Osteocyte (in vitro differentiated cells): Measurements from ENCODE around the gene RNF151. TPM values are rescaled to one million over a fixed set of nuclear protein-coding genes. Genes with fewer than 3 reads are reported as not detected.
A peak's percentile ranks its signal among the peaks of the same experiment; 100 is the strongest.
"Not testable (repeated sequence)": the region's sequence is repeated elsewhere in the genome, so short reads cannot be mapped to it uniquely, and the experiment has no call there.

Experiments used
- DNase-seq: peaks from one replicate; pipeline ENCODE4 v3.0.0; 2021; ENCODE audit warnings: mixed read lengths; ENCODE audit not compliant: unreplicated experiment; ENCODE audit errors: extremely low spot score
- H3K27ac Mint-ChIP-seq: one replicate; pipeline ENCODE4 v1.8.0; 2021; ENCODE audit warnings: mild to moderate bottlenecking, mixed read lengths; ENCODE audit not compliant: unreplicated experiment
- H3K27me3 Mint-ChIP-seq: one replicate; pipeline ENCODE4 v1.8.0; 2021; ENCODE audit warnings: mixed read lengths; ENCODE audit not compliant: unreplicated experiment
- H3K36me3 Mint-ChIP-seq: one replicate; pipeline ENCODE4 v1.8.0; 2021; ENCODE audit warnings: mixed read lengths; ENCODE audit not compliant: unreplicated experiment
- H3K4me1 Mint-ChIP-seq: one replicate; pipeline ENCODE4 v1.8.0; 2021; ENCODE audit warnings: mixed read lengths; ENCODE audit not compliant: unreplicated experiment
- H3K4me3 Mint-ChIP-seq: one replicate; pipeline ENCODE4 v1.8.0; 2021; ENCODE audit warnings: mild to moderate bottlenecking, moderate library complexity, mixed read lengths; ENCODE audit not compliant: unreplicated experiment
- H3K9me3 Mint-ChIP-seq: one replicate; pipeline ENCODE4 v1.8.0; 2021; ENCODE audit warnings: mixed read lengths; ENCODE audit not compliant: unreplicated experiment
- CTCF ChIP-seq: fragments of 200-600 bp; sonication (generic); IDR thresholded peaks from 2 replicates; pipeline ENCODE4 v1.5.0; 2021; ENCODE audit warnings: antibody characterized with exemption, mild to moderate bottlenecking, moderate library complexity
- total RNA-seq: library from RNA; stranded (reverse); gene quantifications from 2 replicates; pipeline ENCODE4 v1.2.1, GENCODE V29; 2021

The RNF151 gene
- total RNA-seq, 1 donor from 2014 or later = 0.46 TPM

- no peak for TF ChIP-seq CTCF
- H3K4me3 Mint-ChIP-seq = no peak overlapping the region
- peaks cover 19% of the 10 kb centered on the region for H3K4me1 Mint-ChIP-seq
- no peaks in the 10 kb centered on the region for H3K27me3 Mint-ChIP-seq
- DNase-seq = no peak
- no peak overlapping the region for H3K27ac Mint-ChIP-seq
- peaks cover 6% of the 10 kb centered on the region for H3K36me3 Mint-ChIP-seq
- H3K9me3 Mint-ChIP-seq = no peaks in the 10 kb centered on the region
These were observed 27.7 kb upstream of the RNF151 start for GRCh38 chr16:1938910-1939309.

- not testable (repeated sequence) for H3K9me3 Mint-ChIP-seq
These were observed 26.8 kb upstream of the RNF151 start for GRCh38 chr16:1939833-1940232.

GRCh38 chr16:1940273-1941161 lies 26.1 kb upstream of the RNF151 start:
- DNase-seq = no peak
- TF ChIP-seq CTCF = no peak
- no peaks in the 10 kb centered on the region for H3K9me3 Mint-ChIP-seq
- no peak overlapping the region for H3K4me3 Mint-ChIP-seq
- no peaks in the 10 kb centered on the region for H3K27me3 Mint-ChIP-seq
- H3K36me3 Mint-ChIP-seq = peaks cover 6% of the 10 kb centered on the region
- no peak overlapping the region for H3K27ac Mint-ChIP-seq
- peaks cover 19% of the 10 kb centered on the region for H3K4me1 Mint-ChIP-seq

More at GRCh38 chr16:1939833-1940232, 26.8 kb upstream of the RNF151 start:
- not testable (repeated sequence) for H3K27me3 Mint-ChIP-seq, H3K4me3 Mint-ChIP-seq, DNase-seq, H3K36me3 Mint-ChIP-seq, H3K27ac Mint-ChIP-seq
- H3K4me1 Mint-ChIP-seq = peaks cover 19% of the 10 kb centered on the region

GRCh38 chr16:1941162-1942046 lies 25.3 kb upstream of the RNF151 start:
- no peak for DNase-seq
- H3K27ac Mint-ChIP-seq = peak overlapping the region; percentile 47
- TF ChIP-seq CTCF = no peak
- H3K9me3 Mint-ChIP-seq = no peaks in the 10 kb centered on the region
- H3K36me3 Mint-ChIP-seq = peaks cover 6% of the 10 kb centered on the region
- peak overlapping the region; percentile 85 for H3K4me3 Mint-ChIP-seq
- H3K4me1 Mint-ChIP-seq = peaks cover 19% of the 10 kb centered on the region
- no peaks in the 10 kb centered on the region for H3K27me3 Mint-ChIP-seq

- H3K27ac Mint-ChIP-seq = peak overlapping the region; percentile 47
- peak overlapping the region; percentile 85 for H3K4me3 Mint-ChIP-seq
- DNase-seq = no peak
- no peak for TF ChIP-seq CTCF
- H3K36me3 Mint-ChIP-seq = peaks cover 3% of the 10 kb centered on the region
- H3K9me3 Mint-ChIP-seq = no peaks in the 10 kb centered on the region
- H3K4me1 Mint-ChIP-seq = peaks cover 19% of the 10 kb centered on the region
- no peaks in the 10 kb centered on the region for H3K27me3 Mint-ChIP-seq
These were observed 24.4 kb upstream of the RNF151 start for GRCh38 chr16:1942047-1942809.
